GM12801 (cell line): ENCODE measurements around the gene LAMTOR4.

Experiments
- TF ChIP-seq, protein P1 (sequence below): IDR thresholded peaks from one replicate; pipeline ENCODE4 v1.5.1; 2011; ENCODE audit warnings: control low read depth; ENCODE audit not compliant: insufficient read length; ENCODE audit errors: extremely low read depth

Gene LAMTOR4

GRCh38 chr7:100152404-100152803 lies 3.7 kb downstream of the LAMTOR4 start:
- TF ChIP-seq, protein P1, sequence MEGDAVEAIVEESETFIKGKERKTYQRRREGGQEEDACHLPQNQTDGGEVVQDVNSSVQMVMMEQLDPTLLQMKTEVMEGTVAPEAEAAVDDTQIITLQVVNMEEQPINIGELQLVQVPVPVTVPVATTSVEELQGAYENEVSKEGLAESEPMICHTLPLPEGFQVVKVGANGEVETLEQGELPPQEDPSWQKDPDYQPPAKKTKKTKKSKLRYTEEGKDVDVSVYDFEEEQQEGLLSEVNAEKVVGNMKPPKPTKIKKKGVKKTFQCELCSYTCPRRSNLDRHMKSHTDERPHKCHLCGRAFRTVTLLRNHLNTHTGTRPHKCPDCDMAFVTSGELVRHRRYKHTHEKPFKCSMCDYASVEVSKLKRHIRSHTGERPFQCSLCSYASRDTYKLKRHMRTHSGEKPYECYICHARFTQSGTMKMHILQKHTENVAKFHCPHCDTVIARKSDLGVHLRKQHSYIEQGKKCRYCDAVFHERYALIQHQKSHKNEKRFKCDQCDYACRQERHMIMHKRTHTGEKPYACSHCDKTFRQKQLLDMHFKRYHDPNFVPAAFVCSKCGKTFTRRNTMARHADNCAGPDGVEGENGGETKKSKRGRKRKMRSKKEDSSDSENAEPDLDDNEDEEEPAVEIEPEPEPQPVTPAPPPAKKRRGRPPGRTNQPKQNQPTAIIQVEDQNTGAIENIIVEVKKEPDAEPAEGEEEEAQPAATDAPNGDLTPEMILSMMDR: no peak

- TF ChIP-seq, protein P1: no peak
These were observed 4.4 kb downstream of the LAMTOR4 start for GRCh38 chr7:100152937-100153666.

DNA sequence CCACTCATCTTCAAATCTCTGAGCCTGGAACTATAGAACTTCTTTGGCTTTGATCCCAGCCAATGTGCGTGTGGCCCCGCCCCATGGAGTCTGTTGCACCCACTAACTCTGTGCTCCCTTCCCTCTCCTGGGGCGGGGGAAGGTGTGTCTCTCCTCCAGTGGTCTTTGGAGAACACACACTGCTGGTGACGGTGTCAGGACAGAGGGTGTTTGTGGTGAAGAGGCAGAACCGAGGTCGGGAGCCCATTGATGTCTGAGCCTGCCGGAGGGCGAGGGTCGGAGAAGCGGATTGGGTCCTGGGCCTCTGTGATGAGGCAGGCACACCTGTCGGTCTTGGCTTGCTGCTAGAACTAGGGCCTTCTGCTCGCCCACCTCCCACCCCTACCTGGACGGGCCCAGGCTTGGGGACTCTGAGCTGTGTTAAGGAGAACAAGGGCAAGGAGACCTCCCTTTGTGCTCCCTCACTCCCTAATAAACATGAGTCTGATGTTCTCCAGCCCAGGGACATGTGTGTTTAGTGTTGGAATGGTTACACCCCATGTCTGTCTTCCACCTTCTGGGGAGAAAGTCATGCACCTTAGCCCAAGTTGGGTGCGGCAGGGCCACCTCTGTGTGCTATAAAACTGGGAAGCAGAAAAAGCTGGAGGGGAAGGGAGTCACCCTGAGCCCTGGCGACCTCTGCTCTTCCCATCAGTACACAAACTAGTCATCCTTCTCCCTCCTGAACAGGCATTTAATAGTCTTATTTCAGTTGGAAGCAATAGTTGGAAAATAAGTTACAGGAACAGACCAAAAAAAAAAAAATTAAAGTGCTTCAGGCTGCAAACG lies 5.2 kb downstream of the LAMTOR4 start:
- TF ChIP-seq, protein P1: no peak

DNA sequence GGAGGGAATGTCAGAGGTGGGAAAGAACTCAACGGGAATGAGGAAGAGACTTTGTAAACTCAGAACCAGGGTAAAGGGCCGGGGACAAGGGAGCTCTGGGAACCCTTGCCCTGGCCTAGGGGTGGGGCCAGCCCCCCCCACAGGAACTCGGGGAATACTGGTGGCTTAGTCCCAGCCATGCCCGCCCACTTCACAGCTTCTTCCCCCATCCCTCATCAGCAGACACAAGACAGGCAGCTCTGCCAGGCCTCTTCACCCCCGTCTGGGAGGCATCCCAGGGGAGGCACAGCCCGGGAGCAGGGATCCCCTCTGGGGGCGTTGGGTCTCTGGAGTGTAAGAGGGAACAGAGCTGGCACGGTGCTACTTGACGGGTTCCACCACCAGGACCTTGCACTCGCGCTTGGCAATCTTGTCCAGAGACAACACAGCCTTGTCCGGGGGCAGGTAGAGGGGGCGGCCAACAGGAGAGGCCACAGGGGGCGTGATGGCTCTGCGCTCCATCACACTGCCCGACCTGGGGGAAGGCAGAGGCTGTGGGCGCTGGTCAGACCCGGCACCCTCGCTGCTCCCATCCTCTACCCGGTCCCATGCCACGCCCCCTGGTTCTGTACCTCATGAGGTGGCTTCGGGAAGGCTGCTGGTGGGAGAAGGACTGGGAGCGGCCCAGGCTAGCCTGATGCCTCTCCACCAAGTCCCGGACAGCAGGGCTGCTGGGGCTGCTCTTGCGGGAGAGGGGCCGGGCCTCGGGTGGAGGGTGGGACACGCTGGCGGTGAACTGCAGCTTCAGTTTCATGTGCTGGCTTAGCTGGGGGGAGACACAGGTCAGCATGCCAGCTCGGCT lies 6.2 kb downstream of the LAMTOR4 start:
- TF ChIP-seq, protein P1: no peak

- TF ChIP-seq, protein P1: no peak
These were observed 7.0 kb downstream of the LAMTOR4 start for GRCh38 chr7:100155553-100156317.

DNA sequence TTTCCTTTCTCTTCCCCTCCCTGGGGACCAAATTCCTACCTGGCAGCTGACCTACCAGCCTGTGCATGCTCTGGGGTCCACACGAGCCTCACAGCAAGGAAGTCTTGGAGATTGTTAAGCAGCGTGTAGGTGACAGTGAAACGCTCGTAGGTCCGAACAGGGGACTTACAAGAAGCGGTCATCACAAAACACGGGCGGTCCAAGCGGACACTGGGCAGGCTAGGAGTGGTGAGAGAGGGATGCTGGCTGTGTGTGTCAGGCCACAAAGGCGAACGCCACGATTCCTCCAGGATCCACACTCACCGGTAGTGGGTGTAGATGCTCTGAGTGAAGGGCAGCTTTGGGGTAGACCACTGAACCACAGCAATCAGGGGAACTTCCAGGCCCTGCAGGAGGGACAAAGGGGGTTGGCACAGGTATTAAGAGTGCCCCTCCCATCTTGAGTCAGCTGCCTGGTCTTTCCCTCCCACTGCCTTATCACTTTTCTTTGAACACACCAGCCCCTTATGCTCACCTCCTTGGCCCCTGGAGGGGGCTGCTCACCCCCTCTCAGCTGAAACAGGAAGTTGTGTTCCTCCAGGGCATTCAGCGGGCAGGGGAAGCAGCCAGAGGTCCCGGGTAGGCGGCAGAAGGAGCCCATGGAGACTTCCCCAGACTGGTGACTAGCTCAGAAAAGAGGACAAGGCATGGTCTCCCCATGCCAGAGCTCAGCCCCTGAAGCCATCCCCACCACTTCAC lies 7.8 kb downstream of the LAMTOR4 start:
- TF ChIP-seq, protein P1: no peak
